ENCODE data around the gene LPO.

Gene LPO

DNA sequence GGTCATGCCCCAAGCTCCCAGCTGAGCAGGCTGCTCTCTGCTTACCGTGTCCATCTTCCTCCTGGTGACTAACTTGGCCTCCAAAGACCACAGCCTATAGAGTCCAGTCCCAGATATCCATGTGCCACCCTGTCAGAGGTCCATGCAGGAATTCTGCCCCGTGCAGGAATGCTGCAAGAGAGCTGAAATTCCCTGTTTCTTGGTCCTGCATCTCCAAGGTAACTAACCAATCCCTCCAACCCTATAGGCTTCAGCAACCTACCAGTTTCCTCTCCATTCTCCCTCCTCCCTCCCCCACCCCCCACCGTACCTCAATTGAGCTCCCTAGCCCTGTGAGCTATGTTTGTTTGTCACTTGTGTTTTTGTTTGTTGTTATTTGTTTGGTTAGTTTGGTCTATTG, 9.7 kb upstream of the LPO start:
- no peak for DNase-seq (ENCODE audit: extremely low read depth in 1 of 2, low read depth in 1 of 2)

DNA sequence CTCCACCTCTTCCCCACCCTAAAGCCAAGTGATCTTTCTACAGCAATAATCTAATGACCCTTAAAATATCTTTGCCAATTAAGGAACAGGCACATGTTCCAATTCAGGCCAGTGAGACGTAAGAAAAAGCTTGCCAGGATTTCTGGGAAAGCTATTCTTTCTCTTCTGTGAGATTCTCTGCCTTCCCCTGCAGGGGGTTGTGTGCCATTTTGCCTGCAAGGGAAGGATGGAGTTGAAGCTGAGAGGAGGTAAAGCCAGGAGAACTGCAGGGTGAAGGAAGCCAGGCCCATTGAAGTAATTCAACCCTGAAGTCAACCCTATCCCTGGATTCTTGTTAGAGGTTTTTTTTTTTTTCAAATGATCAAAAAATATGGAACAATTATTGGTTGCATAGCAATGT, 9.0 kb upstream of the LPO start:
- no peak for DNase-seq (ENCODE audit: extremely low read depth in 1 of 2, low read depth in 1 of 2)

DNA sequence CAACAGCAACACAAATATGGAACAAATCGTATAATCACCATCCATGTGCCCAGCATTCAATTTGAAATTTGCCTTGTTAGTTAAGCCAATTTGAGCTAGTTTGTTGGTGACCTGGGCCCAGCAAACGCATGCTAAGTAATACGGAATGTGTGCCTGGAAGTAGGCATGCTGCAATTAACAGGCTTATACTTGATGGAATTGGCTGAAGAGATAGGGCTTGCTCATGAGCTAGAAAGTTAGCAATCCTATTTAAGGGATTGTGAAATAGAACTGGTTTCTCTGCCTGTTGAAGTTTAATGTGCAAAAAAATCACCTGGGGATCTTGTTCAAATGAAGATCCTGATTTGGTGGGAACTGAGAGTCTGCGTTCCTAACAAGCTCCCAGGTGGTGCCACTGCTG, 8.5 kb upstream of the LPO start:
- DNase-seq (ENCODE audit: extremely low read depth in 1 of 2, low read depth in 1 of 2): no peak

DNA sequence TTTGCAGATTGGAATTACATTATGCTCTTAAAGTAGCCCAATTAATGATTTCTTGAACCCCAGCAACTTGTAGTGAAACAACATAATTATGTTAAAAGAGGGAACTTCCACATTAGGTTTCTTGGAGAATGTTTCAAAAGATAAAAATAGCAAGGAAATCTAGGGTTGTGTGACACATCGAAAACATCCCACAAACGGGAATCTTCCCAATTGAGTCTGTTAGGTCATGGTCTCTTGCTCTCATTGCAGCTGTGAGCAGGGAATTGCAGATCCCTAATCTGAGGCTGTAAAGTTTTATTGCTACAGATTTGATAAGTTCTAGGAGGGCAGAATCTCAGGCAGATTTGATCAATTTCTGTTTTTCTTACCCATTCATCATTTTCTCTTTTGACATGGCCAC, 6.7 kb upstream of the LPO start:
- DNase-seq (ENCODE audit: extremely low read depth in 1 of 2, low read depth in 1 of 2): no peak

DNA sequence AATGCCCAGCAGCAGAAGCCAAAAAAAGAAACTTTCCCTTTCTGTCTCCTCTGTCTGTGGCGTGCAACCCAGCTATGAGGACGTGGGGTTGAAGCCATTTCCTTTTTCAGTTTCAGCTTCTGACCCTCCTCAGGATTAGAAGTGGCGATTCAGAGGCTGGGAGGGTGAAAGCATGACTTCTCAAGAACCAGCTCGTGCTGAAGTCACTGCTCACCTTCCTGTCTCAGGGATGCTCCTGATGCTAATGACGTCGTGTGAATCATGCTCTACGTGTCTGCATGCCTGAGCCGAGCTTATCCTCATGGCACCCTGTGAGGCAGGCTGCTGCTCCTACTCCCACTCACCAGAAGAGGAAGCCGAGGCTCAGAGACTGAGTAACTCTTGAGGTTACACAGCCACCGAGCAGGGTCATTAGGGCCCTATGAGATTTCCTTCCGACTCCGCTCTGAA, 5.7 kb upstream of the LPO start:
- DNase-seq (ENCODE audit: extremely low read depth in 1 of 2, low read depth in 1 of 2): no peak

DNA sequence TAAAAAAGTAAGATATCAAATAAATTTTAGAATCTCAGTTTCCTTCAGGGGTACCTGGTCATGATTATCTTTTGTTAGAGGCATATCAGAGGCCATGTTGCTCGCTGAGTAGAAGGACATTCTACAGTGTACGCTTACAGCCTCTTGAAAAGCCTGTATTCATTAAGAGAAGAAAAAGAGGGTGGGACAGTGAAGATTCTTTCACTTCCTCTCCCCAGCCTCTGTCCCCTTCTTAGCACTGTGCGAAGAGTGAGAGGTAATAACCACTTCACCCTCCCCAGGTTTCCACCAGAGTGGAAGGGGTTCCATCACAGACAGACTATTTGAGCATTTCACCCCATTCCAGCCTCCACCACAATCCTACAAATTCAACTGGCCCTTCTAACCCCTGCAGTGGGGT, 4.8 kb upstream of the LPO start:
- DNase-seq (ENCODE audit: extremely low read depth in 1 of 2, low read depth in 1 of 2): no peak

DNA sequence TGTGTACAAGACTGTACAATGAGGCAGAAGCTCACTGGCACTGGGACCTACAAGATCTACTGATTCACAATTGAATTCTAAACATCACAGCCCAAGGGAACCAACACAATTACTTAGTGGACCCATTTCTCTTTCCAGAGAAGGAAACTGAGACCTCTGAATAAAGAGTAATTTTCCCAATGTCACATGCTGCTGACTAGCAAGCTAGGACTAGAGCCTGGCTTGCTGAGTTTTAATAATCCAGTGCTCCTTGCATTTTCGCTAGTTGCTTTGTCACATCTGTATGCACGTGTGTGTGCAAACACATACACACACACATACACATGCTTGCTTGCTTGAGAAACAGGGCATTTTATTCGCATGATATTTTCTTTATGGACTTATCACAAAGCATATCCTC, 3.9 kb upstream of the LPO start:
- no peak for DNase-seq (ENCODE audit: extremely low read depth in 1 of 2, low read depth in 1 of 2)

DNA sequence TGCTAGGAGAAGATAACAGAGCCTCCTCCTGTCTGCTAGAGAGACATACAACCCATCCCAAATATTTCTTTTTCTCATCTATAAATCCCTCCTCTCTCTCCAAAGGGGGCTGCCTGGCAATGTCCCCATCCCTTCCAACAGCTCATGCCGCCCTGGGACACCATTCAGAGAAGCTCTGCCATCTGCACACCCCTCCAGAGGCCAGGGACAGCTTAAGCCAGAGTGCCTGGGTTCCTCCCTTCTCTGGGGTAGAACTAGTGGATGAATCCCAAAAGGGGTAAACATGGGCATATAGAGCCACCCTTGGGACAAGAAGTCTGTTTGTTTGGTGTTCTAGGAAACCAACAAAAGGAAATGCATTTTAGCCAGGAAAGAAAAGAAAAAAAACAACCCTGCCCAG, 2.6 kb upstream of the LPO start:
- no peak for DNase-seq (ENCODE audit: extremely low read depth in 1 of 2, low read depth in 1 of 2)

DNA sequence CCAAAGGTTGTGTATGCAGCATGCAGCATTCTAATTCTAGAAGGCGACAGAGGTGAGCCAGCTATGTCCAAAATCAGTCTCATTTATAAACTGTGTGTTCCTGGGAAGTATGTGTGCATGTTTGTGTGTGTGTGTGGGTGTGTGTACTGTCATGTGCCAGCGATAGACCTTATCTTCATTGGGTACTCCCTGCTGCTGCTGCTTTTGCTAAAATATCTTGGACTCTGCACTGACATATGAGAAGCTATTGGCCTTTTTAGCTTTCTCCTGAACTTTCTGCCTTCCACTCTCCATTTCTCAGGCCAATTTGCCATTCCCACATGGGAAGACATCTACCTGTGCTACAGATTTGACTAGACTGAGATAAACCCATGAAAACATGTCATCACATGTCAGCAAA, 2.0 kb upstream of the LPO start:
- no peak for DNase-seq (ENCODE audit: extremely low read depth in 1 of 2, low read depth in 1 of 2)

DNA sequence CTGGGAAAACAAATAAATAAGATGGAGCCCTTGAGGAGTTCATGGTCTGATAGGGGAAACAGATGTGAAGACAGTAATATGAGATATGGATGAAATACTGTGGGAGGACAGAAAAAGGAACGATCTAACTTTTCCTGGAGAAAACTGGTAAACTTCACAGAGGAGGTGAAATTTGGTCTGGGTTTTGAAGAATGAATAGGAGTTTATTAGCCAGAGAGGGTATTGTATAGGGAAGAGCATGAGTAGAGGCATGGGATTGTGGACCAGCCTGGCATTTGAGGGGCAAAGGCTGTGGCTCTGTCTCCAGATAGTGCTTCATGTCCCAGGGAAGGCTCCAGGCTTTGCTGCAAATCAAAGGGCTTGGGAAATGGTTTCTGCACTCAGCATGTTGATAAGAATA, 1.6 kb downstream of the LPO start:
- no peak for DNase-seq (ENCODE audit: extremely low read depth in 1 of 2, low read depth in 1 of 2)

DNA sequence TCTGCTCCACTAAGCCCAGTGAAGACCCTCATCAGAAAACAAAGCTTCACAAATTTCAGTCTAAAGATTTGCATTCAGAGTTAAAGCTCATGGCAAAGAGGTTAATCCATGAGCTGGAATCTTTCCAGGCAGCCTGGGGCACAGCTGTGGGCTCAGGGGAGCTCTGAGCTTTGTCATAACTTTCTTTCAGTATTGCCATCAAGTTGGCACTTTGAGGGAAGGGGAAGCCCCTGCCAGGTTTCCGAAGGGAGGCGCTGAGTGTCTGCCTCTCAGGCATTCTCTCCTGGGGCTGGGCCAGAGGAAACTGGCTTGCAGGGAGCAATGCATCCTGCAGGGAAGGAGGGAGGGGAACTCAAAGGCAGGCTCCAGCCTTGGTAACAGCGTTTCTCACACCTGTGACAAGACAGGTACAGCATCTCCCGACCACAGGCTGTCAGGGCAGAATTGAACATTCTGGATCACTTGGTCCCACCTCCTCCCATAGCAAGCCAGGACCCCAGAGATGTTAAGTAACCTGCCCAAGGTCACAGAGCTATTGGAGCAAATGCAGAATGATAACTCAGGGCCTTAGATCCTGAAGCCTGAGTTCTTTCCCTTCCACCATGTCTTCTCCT, 3.9 kb downstream of the LPO start:
- DNase-seq (ENCODE audit: extremely low read depth in 1 of 2, low read depth in 1 of 2): no peak

DNA sequence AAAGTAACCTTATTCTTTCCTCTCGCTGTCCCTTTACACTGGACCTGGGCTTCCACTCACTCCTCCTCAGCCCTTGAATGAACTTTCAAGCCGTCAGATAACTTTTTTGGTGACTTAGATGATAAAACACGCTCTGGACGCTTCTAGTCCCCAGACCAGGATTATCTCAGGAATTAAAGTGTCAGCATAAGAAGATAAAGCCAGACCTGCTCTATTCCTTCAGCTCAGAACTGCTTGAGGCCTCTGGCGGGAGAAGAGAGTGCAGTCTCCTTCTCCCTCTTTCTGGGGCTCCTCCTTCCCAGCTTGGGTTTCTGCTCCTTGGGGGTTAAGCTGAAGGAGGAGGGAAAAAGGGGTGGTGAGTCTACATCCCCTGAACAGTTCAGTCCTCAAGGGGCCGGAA, 6.6 kb downstream of the LPO start:
- no peak for DNase-seq (ENCODE audit: extremely low read depth in 1 of 2, low read depth in 1 of 2)

DNA sequence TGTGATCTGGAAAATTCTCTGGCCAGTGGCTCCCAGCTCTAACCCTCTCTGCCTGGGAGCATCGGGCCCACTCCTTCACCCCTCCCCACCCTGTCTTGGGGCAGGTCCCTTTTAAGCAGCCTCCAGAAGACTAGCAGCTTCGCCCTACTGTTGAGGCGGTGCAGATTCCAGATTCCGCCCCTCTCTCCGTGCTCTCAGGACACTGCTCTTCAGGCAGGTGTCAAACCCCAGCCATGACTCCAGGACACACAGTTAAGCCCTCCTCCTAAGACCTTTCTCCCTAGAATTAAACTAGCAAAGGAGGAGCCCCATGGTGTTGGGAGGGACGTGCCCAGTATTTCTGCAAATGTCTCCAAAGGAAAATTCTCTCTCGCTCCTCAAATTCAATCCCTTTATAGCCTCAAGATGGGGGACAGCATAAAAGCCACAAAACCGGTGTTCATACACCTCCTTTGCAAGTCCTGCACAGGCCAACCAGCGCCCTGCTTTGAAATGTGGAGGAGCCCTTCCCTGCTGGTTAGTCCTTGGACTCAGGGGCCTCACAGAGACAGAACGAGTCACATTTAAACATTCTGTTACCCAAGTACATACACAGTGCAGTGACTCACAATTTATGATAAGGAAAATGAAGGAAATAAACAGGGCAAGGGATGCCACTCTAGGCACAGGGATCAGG, 7.2 kb downstream of the LPO start:
- DNase-seq (ENCODE audit: extremely low read depth in 1 of 2, low read depth in 1 of 2): no peak

DNA sequence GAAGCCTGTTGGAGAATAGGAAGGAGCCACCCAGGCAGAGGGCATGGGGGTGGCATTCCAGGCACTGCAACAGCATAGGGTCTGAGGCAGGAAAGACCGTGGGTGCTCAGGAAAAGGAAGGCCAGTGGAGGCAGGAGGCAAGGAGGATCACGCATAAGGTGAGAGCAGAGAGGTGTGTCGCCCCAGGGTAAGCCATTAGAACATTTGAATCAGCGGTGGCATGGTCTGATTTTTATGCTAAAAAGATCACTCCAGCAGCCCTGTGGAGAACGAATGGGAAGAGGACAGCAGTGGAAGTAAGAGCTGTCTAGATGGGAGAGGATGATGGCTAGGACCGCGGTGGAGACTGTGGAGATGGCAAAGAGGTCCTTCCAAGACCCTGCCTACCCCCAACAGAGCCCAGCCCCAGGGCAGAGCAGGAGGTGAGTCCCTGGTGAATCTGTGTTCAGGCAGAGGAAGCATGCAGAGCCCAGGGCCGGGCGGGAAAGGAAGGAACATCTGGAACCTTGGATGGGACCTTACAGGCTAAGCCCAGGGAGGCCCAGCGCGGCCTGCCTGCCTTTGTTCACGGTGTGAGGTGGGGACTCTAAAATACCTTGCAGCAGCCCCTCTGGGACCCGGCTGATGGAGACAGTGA, 7.8 kb downstream of the LPO start:
- DNase-seq (ENCODE audit: extremely low read depth in 1 of 2, low read depth in 1 of 2): no peak

DNA sequence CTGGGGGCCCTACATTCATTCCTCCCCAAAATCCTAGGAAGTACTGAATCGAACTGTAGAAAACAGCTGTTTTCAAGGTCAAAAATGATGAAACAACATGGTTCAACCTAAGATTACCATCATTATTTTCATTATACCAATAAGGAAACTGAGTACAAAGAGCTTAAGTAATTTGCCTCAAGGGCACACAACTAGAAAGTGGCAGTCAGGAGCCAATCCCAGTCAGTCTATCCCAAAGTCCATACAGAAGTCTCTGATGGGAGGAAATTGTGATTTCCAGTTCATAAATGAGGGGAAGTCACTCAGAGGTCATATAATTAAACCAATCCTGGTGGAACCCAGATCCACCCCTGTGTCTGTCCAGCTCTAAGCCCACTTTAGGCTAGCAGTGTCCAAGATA, 8.4 kb downstream of the LPO start:
- DNase-seq (ENCODE audit: extremely low read depth in 1 of 2, low read depth in 1 of 2): no peak

DNA sequence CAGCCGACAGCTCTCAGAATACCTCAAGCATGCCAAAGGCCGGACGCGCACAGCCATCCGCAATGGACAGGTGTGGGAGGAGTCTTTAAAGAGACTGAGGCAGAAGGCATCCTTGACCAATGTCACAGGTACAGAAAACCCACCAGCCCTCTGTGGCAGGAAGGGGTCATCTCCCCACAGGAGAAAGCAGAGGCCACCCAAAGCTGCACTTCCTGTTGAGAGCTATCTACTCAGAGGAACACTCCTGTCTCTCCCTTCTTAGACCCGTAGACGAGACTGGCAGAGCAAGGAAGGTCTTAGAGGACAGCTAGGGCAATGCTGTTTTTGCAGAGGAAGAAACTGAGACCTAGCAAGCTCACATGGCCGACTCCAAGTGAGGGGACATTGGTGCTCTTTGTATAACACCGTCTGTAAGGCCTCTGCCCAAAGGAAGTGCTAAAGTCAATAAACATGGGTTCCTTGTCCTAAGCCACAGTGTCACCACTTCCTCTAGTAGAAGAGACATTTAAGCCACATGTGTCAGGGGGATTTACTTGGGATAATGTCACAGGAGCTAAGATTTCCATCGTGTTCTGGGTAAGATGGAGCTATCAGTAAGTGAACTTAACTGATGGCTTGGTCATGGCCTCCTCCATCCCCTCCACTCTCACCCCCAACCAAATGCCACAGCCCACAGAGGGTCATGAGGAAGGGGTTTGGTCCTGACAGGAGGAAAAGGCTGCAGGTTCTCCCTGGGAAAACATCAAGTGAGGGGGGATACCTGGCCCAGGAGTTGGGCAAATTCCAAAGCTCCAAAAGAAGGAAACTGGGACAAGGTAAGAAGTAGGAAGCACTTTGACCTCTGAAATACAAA, 9.4 kb downstream of the LPO start:
- no peak for DNase-seq (ENCODE audit: extremely low read depth in 1 of 2, low read depth in 1 of 2)

DNA sequence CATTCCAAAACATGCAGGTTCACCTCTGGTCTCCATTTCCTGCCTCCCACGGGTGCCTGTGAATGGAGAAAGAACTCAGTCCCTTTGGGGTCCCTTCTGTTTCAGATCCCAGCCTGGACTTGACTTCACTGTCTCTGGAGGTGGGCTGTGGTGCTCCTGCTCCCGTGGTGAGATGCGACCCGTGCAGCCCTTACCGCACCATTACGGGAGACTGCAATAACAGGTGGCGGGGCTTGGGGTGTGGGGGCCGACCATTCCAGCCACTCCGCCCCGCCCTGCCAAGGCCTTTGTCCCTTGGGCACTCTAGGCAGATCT, 10.5 kb downstream of the LPO start:
- DNase-seq (ENCODE audit: extremely low read depth in 1 of 2, low read depth in 1 of 2): no peak

DNA sequence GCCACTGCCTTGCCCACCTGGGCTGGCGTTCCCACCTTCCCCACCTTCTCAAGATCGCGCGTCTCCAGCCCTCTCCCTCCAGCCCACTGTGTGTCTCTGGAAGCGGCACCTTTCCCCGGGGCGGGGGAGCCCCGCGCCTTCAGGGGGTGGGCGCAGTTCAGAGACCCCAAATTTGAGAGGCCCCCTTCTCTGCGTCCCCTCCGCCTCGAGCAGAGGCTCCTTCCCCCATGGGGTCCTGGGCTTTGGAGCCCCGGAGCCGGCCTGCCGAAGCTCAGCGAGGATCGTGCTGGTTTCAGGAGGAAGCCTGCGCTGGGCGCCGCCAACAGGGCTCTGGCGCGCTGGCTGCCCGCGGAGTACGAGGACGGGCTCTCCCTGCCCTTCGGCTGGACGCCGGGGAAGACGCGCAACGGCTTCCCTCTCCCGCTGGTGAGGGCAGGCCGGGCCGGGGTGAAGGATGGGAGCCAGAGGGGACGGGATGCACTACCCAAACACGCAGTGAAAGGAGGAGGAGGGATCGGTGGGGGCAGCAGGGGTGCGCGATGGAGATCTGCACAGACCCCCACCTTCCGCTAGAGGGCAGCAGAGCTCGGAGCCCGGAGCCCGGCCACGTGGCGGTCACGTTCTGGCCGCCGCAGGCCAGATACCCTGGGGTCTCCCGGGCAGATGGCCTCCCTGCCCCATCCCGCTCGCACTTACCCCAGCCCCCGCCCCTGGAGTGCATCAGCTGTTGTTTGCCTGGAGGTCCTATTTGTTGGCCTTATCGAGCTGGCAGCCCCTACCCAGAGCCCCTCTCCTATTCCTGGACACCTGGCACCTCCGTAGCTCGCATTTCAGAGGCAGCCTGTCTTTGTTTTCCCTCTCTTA, 11.1 kb downstream of the LPO start:
- DNase-seq (ENCODE audit: extremely low read depth in 1 of 2, low read depth in 1 of 2): peak; percentile 44 to 61

DNA sequence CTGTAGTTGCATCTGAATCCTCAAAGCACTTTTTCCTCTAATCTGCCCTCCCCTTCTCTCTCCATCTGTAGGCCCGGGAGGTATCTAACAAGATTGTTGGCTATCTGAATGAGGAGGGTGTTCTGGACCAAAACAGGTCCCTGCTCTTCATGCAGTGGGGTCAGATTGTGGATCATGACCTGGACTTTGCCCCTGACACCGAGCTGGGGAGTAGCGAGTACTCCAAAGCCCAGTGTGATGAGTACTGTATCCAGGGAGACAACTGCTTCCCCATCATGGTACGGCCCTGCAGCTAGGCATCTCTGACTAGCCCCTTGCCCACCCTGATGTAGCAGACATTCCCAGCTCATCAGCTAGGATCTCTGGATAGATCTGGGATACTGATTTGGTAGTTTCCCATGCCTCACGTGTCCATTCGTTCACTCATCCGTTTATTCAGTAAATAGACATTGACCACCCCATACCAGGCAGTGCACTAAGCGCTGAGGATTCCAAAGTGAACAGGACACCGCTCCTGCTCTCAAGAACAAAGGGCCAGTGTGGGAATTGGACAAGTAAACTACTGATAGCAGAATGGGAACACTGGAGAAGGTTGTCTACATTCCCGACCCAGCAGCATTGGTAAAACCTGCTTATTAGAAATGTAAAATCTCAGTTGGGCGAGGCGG, 12.1 kb downstream of the LPO start:
- no peak for DNase-seq (ENCODE audit: extremely low read depth in 1 of 2, low read depth in 1 of 2)

DNA sequence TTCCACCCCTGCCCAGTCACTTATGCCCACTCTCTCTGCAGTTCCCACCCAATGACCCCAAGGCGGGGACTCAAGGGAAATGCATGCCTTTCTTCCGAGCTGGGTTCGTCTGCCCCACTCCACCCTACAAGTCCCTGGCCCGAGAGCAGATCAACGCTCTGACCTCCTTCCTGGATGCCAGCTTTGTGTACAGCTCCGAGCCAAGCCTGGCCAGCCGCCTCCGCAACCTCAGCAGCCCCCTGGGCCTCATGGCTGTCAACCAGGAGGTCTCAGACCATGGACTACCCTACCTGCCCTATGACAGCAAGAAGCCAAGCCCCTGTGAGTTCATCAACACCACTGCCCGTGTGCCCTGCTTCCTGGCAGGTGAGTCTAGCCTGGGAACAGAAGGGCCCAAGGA, 13.8 kb downstream of the LPO start:
- no peak for DNase-seq (ENCODE audit: extremely low read depth in 1 of 2, low read depth in 1 of 2)

Measured in activated CD8-positive, alpha-beta memory T cell treated with anti-CD3 and anti-CD28 coated beads for 1 hour (primary cell).